ENCODE measurements around the gene EGLN1.
"Not testable (repeated sequence)": the region's sequence is repeated elsewhere in the genome, so short reads cannot be mapped to it uniquely, and the experiment has no call there.

Gene EGLN1

DNA sequence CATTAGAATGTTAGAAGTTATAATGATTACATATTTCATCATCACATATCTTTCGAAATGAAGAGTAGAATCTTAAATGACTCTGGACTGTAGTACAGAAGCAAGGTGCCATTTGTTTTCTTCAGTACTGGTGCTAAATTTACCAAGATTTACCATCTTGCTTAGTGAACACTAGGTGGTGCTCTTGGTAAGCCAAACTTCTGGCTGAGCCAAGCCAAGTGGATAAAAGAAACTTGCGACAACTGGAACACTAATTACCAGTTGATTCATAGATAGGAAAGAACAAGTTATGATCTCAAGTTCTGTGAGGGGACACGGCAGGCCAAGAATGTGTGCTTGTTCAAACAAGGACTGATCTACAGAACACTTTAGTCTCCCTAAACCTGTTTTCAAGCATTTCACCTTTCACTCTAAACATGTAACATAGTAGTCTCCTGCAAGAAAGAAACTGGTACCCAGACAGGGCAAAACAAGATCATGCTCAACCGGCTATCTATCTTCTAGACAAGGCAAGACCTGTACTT, 64.2 kb downstream of the EGLN1 start:
- peak; percentile 50 for DNase-seq

DNA sequence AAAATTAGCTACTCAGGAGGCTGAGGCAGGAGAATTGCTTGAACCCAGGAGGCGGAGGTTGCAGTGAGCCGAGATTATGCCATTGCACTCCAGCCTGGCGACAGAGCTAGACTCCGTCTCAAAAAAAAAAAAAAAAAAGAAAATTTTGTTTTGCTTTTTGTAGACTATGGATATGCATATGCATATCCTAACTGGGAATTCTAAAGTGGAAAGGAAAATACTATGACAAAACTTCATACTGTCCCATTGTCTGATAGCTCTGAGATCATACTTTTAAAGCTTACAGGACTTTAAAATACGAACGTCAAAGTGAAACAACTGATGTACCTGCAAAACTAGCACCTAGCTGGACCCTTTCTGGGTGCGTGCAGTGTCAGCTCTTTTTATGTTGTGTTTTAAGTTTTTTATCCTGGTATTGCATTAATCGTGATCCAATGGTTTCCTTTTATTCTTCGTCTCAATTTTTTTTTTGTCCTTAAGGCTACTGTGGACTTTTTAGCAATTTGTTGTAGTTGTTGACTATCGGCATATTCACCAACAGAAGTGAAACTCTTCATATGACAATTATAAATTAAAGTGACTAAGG, 64.8 kb downstream of the EGLN1 start:
- no peak for DNase-seq

DNA sequence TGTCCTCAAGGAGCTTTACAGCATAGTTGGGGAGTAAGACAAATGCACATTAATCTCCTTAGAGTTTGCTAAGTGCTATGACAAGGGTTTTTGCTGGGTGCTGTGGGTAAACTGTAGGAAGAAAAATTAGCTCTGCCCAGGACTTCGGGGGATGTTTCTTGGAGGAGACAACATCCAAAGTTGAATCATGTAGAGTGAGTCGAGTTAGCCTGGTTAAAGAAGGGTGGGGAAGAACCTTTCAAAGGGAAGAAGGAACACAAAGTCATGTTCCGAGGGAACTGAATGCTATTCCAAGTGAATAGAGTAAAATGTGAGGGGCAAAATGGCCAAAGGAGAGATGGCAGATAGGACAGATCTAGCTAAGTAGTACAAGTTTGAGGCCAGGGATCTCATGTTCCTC, 66.9 kb downstream of the EGLN1 start:
- DNase-seq = no peak

DNA sequence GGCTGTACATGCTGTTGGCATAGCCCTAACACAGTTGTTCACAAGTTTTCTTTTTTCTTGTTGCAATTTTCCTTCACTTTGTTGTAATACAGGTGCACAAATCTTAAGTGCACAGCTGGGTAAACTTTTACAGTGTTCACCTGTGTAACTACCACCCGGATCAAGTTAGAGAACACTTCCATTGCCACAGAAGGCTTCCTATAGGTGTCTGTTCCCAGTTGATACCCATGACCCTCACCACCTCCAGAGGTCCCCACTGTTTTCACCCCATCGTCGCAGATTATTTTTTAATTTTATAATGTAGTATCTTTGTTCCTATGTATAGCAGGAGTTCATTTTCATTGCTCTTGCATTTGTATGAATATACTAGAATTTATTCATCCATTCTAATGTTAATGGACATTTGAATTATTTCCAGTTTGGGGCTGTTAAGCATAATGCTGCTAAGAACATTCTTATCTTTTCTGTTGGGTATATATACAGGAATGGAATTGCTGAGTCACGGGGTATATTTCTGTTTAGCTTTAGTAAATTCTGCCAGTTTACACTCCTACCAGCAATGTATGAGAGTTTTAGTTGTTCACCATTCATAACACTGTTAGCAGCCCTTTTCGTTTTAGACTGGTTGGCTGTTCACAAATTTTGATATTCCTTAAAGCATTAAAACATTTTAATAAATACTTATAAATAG, 67.6 kb downstream of the EGLN1 start:
- DNase-seq = no peak

DNA sequence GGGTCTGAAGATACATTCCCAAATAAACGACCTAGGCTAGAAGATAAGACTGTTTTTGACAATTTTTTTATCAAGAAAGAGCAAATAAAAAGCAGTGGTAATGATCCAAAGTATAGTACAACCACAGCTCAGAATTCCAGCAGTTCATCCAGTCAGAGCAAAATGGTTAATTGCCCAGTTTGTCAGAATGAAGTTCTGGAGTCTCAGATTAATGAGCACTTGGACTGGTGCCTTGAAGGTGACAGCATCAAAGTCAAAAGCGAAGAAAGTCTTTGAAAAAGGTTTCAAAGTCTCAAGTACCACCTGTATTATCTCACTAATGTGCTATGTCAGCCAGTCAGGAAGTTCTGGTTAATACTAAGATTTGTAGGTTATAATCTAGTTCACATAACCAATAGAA, 69.0 kb downstream of the EGLN1 start:
- no peak for DNase-seq

DNA sequence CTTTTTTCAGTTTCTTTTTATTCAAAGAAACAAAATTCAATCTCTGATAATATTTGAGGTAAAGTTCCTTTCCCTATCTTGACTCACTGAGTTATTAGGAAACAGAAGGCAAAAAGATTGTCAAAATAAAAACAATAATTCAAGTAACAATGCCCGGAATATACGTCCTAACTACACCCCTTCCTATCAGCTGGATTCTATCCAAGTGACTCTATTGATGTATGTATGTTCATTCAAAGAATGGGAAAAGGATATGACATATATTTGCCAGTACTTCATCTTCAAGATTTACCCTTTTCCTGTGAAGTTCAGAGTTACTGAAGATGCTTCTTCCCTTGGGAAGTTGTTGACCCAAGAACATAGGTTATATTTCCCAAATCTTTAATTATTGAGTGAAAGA, 70.3 kb downstream of the EGLN1 start:
- no peak for DNase-seq

DNA sequence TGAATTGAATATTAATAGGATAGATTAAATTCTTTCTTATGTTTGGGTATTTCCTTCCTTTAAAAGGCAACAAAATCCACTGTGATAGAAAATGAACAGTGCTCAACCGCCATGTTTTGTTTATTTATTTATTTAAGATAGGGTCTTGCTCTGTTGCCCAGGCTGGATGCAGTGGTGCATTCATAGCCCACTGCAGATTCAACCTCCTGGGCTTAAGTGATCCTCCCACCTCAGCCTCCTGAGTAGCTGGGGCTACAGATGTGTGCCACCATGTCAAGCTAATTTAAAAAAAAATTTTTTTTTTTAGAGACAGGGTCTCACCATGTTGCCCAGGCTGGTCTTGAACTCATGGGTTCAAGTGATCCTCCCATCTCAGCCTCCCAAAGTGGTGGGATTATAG, 73.2 kb downstream of the EGLN1 start:
- DNase-seq = not testable (repeated sequence)

DNA sequence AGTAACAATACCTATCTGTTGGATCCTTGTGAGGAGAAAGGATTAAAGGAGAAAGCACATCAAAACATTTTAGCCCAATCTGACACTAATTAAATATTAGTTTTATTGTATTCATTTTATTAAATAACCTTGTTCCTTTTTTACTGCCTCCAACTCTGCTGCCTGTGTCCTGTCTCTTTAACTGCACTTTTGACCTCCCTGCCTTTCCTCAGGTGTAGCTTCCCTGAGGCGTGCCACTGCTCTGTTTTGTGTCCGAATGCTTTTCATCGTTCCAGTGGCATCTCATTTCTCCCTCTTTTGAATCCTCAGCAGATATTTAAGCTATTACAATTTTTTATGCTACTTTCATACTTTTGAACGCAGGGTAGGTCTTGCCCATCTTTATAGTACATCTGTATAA, 73.6 kb downstream of the EGLN1 start:
- no peak for DNase-seq

DNA sequence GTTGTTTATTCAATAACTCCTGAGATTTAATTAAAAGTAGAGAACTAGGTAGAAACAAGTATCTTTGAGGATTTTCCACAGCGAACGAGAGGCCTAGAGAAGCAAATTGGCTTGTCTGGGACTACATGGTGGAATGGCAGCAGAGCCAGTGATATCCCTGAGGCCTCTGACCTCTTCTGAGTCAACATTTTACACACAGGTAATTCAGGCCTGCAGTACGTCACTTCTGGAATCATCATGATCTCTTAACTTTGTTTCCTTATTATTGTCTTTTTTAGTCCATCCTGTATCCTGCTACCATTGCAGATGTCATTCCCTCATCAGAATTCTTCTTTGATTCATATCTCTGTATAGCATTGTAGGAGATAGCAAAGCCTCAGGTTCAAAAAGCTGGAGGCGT, 74.1 kb downstream of the EGLN1 start:
- no peak for DNase-seq

DNA sequence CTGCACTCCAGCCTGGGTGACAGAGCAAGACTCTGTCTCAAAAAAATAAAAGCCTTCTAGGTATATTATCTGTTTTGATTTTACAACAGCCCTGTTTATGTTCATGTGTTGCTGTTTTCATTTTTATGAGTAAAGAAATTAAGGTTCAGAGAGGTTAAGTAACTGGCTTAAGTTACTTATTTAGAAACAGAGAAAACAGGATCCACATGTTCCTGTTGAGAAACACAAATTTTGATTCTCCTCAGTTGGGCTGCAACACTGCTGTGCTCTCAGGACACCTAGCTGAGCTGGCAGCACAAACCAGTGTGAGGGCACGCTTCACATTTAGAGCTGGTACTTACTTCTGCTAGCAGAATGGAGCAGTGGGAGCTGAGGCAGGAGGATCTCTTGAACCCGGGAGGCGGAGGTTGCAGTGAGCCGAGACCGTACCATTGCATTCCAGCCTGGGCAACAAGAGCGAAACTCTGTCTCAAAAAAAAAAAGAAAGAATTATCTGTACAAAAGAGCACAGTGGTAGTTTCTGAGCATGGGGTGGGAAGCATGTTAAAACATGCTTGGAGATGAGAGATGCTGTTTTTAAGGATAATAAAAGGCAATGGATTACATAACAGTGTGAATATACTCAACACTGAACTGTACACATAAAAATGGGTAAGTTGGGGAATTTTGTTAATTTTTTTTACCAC, 81.6 kb downstream of the EGLN1 start:
- DNase-seq = no peak

DNA sequence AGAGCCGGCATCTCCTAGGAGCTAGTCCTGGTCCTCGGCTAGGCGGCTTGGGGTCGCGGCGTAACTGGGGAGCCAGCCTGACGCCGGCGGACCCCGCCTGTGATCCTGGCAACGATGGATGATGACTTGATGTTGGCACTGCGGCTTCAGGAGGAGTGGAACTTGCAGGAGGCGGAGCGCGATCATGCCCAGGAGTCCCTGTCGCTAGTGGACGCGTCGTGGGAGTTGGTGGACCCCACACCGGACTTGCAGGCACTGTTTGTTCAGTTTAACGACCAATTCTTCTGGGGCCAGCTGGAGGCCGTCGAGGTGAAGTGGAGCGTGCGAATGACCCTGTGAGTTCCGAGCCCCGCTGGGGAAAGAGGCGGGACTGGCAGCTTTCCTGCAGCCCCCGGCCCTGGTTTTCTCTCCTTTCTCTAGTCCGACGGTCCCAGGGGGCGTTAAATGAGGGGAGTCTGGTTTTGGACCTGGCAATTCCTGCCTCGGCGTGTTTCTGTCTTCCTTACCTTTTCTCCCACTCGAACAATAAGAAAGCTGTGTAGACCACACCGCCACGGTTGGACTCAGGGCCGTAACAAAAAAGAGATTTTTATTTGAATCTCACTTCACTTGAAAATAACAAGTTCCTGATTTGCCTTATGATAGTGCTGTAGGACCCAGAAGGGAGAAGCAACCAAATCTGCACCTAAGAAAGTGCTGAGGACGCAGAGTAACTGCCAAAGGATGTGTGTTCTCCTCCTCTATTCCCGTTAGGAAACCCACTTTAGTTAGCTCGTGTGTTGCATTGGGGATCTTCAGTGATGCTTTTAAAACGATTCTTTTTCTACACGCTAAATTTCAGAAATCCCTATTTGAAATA, 83.6 kb downstream of the EGLN1 start, which contains the start of gene SPRTN:
TSS of gene SPRTN (plus strand) at position 24 of the 859 bp plus-strand sequence. CDS start at position 115, 91 bp downstream.
- no peak for DNase-seq

DNA sequence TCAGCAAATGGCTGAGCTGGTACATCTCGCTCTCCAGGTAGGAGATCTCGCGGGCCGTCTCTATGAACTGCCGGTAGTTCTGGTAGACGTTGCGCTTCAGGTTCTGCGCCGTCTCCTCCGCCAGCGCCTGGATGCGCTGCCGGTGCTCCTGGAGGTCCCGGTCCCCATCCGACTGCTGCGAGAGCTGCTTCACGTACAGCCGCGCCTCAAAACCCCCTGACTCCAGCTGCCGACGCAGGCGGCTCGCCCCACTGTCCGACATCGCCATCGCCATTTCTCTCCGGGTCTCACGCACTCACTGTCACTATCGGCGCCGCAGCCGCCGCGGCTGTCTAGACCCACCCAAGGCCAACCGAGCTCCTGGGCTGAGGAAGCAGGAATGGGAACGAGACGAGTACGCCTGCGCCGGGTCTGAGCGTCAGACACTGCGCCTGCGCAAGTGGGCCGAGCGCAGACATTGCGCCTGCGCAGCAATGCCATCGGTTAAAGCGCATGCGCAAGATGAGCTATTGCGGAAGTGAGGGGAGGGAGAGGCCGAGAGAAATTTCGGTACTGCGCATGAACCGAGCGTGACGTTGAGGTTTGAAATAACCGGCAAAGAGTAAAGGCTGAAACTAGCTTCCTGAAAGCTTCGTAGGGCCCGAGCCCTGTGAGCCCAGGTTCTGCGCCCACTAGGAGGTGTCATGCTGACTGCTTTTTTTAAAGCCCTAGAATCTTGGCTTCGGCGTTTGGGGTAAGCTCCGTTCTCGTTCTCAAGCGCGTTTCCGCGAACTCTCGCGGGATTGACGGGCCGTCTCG, 84.4 kb downstream of the EGLN1 start, which contains the start of gene EXOC8:
TSS of gene EXOC8 (minus strand) at position 381 of the 798 bp plus-strand sequence. CDS start at position 274, 107 bp downstream.
- DNase-seq = peak; percentile 94

DNA sequence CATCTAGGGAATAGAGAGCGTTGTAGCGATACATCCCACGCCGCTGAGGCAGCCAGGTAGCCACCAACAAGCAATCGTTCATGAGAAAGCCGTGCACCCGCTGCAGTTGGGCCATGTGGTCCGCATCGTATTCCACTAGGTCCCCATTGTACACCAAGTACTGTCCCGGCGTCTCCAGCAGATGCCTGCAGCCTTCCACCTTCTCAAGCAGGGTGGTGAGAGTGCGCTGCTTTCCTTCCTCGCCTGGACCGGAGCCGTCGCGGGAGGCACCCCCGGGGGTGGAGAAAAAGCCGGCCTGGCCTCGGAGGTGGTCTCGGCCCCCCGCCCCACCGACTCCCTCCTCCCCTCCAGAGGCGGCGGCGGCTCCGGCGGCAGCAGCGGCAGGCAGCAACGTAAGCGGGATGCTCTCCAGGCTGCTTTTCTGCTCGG, 85.0 kb downstream of the EGLN1 start:
- DNase-seq = no peak

DNA sequence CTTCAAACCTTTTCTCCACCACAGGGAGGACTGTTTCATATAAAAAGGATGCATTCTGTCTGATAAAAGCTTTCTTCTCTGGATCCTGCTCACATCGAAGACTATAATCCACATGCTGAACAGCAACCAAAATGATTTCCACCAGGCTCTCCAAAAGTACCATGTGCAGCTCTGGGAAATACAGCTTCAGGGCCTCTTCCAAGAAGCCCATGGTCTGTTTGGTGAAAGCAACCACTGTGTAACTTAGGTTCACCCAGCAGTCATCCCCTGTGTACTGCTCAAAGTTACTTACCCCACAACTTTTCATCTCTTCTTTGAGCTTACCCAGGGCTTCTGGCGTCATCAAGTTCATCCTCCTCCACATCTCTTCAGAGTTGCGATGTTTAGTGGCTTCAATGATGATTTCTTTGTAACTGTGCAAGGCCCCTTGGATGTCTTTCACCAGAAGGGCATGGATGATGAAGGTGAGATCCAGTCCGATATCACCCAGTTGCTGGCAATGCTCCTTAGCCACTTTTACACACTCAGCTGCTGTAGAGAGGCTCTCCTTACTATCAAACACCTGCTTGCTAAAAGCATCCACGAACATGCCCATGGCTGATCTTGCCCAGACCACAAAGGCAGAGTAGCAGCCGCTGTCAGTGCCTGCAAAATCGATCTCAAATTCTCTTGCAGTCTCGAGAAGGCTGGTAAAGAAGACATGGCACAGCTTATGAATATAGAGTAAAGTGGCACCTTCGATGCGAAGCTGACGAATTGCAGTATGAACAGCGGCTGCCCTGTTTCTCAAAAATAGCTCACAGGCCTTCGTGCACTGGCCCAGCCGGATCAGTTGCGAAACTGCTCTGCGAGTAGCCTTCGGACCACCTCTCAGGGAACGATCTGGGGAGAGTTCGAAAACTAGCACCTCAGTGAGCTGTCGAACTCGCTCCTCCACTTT, 86.2 kb downstream of the EGLN1 start:
- no peak for DNase-seq

DNA sequence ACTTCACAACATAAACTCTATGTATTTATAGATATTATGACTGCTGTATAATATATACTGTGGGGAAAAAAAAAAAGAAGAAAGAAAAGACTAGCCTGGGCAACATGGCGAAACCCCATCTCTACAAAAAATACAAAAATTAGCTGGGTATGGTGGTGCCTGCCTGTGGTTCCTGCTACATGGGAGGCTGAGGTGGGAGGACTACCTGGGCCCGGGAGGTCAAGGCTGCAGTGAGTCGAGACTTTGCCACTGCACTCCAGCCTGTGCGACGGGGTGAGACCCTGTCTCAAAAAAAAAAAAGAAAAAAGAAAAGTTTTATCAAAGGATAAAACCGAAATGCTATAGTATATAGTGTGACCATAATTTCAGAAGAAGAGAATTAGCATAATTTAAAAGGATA, 87.1 kb downstream of the EGLN1 start:
- DNase-seq = no peak

DNA sequence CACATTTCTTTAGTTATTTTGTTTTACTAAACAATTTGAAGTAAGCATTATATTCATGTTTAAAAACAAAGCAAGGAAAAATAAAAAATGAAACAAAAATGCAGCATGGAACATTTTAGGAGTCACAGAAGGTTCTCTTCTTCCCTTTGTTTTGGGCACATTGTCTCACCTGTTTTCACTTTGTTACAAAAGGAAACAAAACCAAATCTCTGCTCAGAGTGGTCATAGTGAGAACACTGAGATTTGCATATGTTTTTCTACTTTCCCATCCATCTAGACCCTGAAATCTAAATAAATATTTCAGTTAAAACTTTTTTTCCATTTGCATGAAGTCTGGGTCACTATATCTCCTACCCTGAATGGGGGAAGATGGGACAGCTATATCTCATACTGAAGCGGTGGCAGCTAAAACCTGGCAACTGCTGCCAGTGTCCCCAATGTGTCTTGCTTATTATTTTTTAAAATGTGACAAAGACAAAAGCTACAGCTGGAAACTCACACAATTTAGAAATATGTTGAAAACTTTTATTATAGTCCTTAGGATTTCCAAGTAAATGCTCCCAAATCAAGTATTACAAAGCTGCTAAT, 87.9 kb downstream of the EGLN1 start:
- DNase-seq = no peak

DNA sequence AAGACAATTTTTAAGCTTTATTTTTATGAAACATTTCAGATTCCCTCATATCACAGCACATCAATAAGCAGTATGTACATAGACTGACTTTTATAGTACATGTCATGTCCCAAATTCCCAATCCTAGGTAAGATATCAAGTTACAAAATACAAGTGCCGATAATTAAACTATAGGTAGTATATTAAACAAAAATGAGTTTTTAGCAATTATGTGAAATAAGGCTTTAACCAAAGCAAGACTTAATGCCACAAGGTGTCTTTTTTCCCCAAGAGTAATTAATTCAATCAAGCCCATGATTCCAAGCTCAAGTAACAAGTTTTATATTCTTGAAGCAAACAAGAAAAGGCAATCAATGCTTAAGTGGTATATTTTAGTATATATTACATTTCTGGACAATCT, 89.3 kb downstream of the EGLN1 start:
- no peak for DNase-seq

DNA sequence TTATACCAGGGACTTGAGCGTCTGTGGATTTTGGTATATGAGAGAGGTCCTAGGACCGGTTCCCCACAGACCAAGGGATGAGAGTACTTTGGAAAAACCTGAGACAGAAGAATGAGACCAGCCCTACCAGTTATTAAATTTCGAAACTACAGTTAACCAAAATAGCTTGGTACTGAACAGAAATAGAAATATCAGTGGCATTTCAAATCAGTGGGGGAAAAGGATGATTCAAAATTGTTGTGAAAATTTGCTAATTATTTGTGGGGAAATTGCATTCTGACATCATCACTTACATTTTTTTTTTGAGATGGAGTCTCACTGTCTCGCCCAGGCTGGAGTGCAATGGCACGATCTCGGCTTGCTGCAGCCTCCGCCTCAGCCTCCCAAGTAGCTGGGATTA, 92.6 kb downstream of the EGLN1 start:
- DNase-seq = no peak

DNA sequence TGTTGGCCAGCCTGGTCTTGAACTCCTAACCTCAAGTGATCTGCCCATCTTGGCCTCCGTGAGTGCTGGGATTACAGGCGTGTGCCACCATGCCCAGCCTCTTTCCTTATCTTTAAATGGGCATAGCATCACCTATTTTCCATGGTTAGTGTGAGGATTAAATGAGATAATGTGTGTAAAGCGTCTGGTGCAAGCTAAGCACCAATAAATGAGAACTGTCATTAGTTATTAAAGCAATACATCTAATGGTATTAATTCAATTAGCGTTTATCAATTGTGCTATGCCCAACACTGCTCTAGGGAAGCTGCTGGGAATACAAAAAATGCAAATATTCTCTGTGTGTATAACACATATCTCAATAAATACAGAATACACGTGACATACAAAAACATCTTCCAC, 94.5 kb downstream of the EGLN1 start:
- DNase-seq = no peak

DNA sequence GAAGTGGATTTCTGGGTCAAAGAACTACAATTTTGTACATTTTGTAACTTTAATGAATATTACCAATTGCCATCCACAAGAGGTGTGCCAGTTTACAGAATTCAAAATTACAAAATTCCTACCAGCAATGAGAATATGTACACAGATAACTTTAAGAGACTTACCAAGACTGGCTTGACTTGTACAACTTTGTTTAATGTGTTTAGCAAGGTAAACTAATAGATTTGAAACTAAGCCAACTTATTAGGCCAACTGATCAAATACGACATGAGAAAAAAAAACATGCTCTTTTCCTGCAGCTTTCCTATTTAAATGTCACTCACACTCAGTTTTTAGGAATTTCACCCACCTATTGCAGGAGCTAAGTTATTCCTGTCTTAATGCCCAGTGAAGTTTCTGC, 95.8 kb downstream of the EGLN1 start:
- no peak for DNase-seq
